DMS114 treated with DMSO at 0.1 percent for 48 hours (cell line): ENCODE data around the gene LBHD1.
A peak's percentile ranks its signal among the peaks of the same experiment; 100 is the strongest.
"Not testable (repeated sequence)": the region's sequence is repeated elsewhere in the genome, so short reads cannot be mapped to it uniquely, and the experiment has no call there.

Experiments used
- DNase-seq: peaks from one replicate; lab custom pipeline; 2025; ENCODE audit not compliant: unreplicated experiment; lab: John Stamatoyannopoulos, UW

LBHD1 gene

GRCh38 chr11:62694455-62695167, 22.5 kb upstream of the LBHD1 start:
- peak; percentile 44 for DNase-seq

- not testable (repeated sequence) for DNase-seq
These were observed 21.6 kb upstream of the LBHD1 start for GRCh38 chr11:62693624-62694023.

- no peak for DNase-seq
These were observed 17.5 kb upstream of the LBHD1 start, which contains the start of gene LRRN4CL for GRCh38 chr11:62689421-62690183. Gene LRRN4CL, minus strand, starts transcription at chr11:62689530. Its CDS starts 1,022 bp downstream, at chr11:62688508.

GRCh38 chr11:62688491-62688890, 16.4 kb upstream of the LBHD1 start:
- no peak for DNase-seq

GRCh38 chr11:62687508-62688396, 15.7 kb upstream of the LBHD1 start:
- no peak for DNase-seq

- no peak for DNase-seq
These were observed 10.5 kb upstream of the LBHD1 start for GRCh38 chr11:62682518-62682917.

- DNase-seq = peak; percentile 83
These were observed 8.8 kb upstream of the LBHD1 start for GRCh38 chr11:62680825-62681240.

- peak; percentile 87 for DNase-seq
These were observed 7.0 kb upstream of the LBHD1 start, which contains the start of gene UBXN1 for GRCh38 chr11:62678770-62679696. Gene UBXN1, minus strand, starts transcription at chr11:62679073. Its CDS starts 150 bp downstream, at chr11:62678923.

GRCh38 chr11:62678433-62678769, 6.3 kb upstream of the LBHD1 start:
- DNase-seq = no peak

GRCh38 chr11:62677714-62678113, 5.6 kb upstream of the LBHD1 start:
- DNase-seq = no peak

- no peak for DNase-seq
These were observed 5.1 kb upstream of the LBHD1 start for GRCh38 chr11:62677156-62677555.

GRCh38 chr11:62676698-62677097, 4.6 kb upstream of the LBHD1 start:
- no peak for DNase-seq

GRCh38 chr11:62675415-62675814, 3.3 kb upstream of the LBHD1 start:
- DNase-seq = not testable (repeated sequence)

GRCh38 chr11:62673196-62673525, 1.1 kb upstream of the LBHD1 start:
- no peak for DNase-seq

- DNase-seq = peak; percentile 82
These were observed 845 bp downstream of the LBHD1 start for GRCh38 chr11:62671236-62671607.

- no peak for DNase-seq
These were observed 2.5 kb downstream of the LBHD1 start for GRCh38 chr11:62669420-62670161.

GRCh38 chr11:62667460-62667859, 4.6 kb downstream of the LBHD1 start:
- no peak for DNase-seq

- DNase-seq = no peak
These were observed 5.7 kb downstream of the LBHD1 start for GRCh38 chr11:62666259-62666926.

- DNase-seq = no peak
These were observed 6.3 kb downstream of the LBHD1 start for GRCh38 chr11:62665599-62666258.
